Measurements from ENCODE around the gene PLA2G5. TPM values are rescaled to one million over a fixed set of nuclear protein-coding genes. Genes with fewer than 3 reads are reported as not detected.

The PLA2G5 gene
- total RNA-seq, 1 donor from 2014 or later = not detected

- peaks cover 11% of the 10 kb centered on the region for H3K27me3 Mint-ChIP-seq
- H3K9me3 Mint-ChIP-seq = no peaks in the 10 kb centered on the region
- H3K4me3 Mint-ChIP-seq = no peak overlapping the region
- H3K36me3 Mint-ChIP-seq = no peaks in the 10 kb centered on the region
- DNase-seq (ENCODE audit: extremely low spot score, unreplicated experiment) = no peak
- no peaks in the 10 kb centered on the region for H3K4me1 Mint-ChIP-seq (ENCODE audit: unreplicated experiment)
- no peak for TF ChIP-seq CTCF (conservative IDR thresholded peaks at IDR 0.05)
- H3K27ac Mint-ChIP-seq = no peak overlapping the region
Observed at GRCh38 chr1:20071416-20071815, 1.4 kb downstream of the PLA2G5 start.

GRCh38 chr1:20072771-20073170, 2.8 kb downstream of the PLA2G5 start:
- H3K27ac Mint-ChIP-seq = no peak overlapping the region
- H3K4me1 Mint-ChIP-seq (ENCODE audit: unreplicated experiment) = no peaks in the 10 kb centered on the region
- no peaks in the 10 kb centered on the region for H3K9me3 Mint-ChIP-seq
- DNase-seq (ENCODE audit: extremely low spot score, unreplicated experiment) = no peak
- H3K27me3 Mint-ChIP-seq = peaks cover 17% of the 10 kb centered on the region
- no peak overlapping the region for H3K4me3 Mint-ChIP-seq
- no peak for TF ChIP-seq CTCF (conservative IDR thresholded peaks at IDR 0.05)
- H3K36me3 Mint-ChIP-seq = no peaks in the 10 kb centered on the region

- no peak for DNase-seq (ENCODE audit: extremely low spot score, unreplicated experiment)
- TF ChIP-seq CTCF (conservative IDR thresholded peaks at IDR 0.05) = no peak
- H3K36me3 Mint-ChIP-seq = no peaks in the 10 kb centered on the region
- H3K4me3 Mint-ChIP-seq = no peak overlapping the region
- H3K27ac Mint-ChIP-seq = no peak overlapping the region
- no peaks in the 10 kb centered on the region for H3K4me1 Mint-ChIP-seq (ENCODE audit: unreplicated experiment)
- H3K27me3 Mint-ChIP-seq = peaks cover 20% of the 10 kb centered on the region
- no peaks in the 10 kb centered on the region for H3K9me3 Mint-ChIP-seq
Observed at GRCh38 chr1:20073256-20073655, 3.3 kb downstream of the PLA2G5 start.

GRCh38 chr1:20074055-20074724, 4.2 kb downstream of the PLA2G5 start:
- DNase-seq (ENCODE audit: extremely low spot score, unreplicated experiment) = no peak
- Mint-ChIP-seq H3K36me3 (no peaks in the 10 kb centered on the region), H3K27me3 (peaks cover 20% of the 10 kb centered on the region), H3K27ac (no peak overlapping the region), H3K4me3 (no peak overlapping the region), H3K4me1 (ENCODE audit: unreplicated experiment) (no peaks in the 10 kb centered on the region), H3K9me3 (no peaks in the 10 kb centered on the region)
- no peak for TF ChIP-seq CTCF (conservative IDR thresholded peaks at IDR 0.05)

- DNase-seq (ENCODE audit: extremely low spot score, unreplicated experiment) = no peak
- Mint-ChIP-seq H3K36me3 (no peaks in the 10 kb centered on the region), H3K4me3 (no peak overlapping the region), H3K4me1 (ENCODE audit: unreplicated experiment) (no peaks in the 10 kb centered on the region), H3K27ac (no peak overlapping the region), H3K27me3 (peaks cover 20% of the 10 kb centered on the region), H3K9me3 (no peaks in the 10 kb centered on the region)
- TF ChIP-seq CTCF (conservative IDR thresholded peaks at IDR 0.05) = no peak
Observed at GRCh38 chr1:20074725-20075171, 4.8 kb downstream of the PLA2G5 start.
